ENCODE results near the gene ASB4. TPM values are rescaled to one million over a fixed set of nuclear protein-coding genes. Genes with fewer than 3 reads are reported as not detected.

ASB4 gene
- total RNA-seq, 1 experiment from 2014 or later = not detected

GRCh38 chr7:95526128-95526738 is 40.5 kb downstream of the ASB4 start:
- Histone ChIP-seq H2AFZ (ENCODE audit: low read length) (no peak overlapping the region), H3K9me2 (replicated peaks; ENCODE audit: insufficient read depth, low read length) (no peaks in the 10 kb centered on the region), H3K4me3 (ENCODE audit: low read length) (no peak overlapping the region), H4K20me1 (ENCODE audit: insufficient read depth, low read depth, low read length) (no peaks in the 10 kb centered on the region), H3K79me2 (ENCODE audit: low read length) (no peaks in the 10 kb centered on the region), H3K9ac (ENCODE audit: low read length) (no peak overlapping the region), H3K9me3 (ENCODE audit: low read length) (no peaks in the 10 kb centered on the region), H3K27ac (ENCODE audit: low read length) (no peak overlapping the region), H3K27me3 (ENCODE audit: low read length) (no peaks in the 10 kb centered on the region), H3K4me2 (ENCODE audit: low read depth, low read length, poor library complexity, severe bottlenecking) (no peak overlapping the region), H3K4me1 (ENCODE audit: low read length) (no peaks in the 10 kb centered on the region), H3K36me3 (ENCODE audit: insufficient read depth, low read length) (no peaks in the 10 kb centered on the region)
- no peak for DNase-seq

DNA sequence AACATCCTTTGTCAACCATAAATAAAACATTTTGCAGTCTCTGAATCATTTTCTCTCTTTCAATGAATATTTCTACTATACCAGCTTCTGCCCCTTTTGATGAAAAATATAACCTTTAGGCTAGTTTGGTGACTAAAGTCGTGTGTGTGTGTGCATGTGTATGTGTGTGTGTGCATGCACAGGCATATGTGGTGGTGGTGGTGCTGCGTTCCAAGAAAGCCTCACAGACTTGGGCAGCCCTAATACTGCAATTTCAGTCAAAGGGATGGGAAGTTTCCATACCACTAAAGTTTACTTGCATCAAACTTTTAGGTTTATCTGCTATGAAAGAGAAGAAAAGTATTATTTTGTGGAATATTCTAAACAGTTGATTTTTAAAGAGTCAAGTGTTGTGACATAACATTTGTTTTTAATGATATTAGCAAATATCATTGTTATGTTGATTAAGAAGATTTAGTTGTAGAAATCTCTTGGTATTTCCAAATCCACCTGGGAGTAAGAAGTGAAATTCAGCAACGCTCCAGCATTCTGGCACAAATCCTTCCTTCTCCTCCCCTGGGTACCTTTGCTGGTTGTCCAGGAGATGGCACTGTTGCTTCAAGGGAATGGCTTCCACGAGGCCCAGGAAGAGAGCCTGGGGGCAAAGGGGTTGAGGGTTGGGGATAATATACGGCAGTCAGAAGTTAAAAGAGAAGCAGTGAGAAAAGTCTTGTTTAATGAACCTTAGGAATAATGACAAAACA is 41.5 kb downstream of the ASB4 start:
- H3K36me3 ChIP-seq (ENCODE audit: insufficient read depth, low read length) = no peaks in the 10 kb centered on the region
- H3K27ac ChIP-seq (ENCODE audit: low read length) = no peak overlapping the region
- no peaks in the 10 kb centered on the region for H3K9me3 ChIP-seq (ENCODE audit: low read length)
- H3K4me3 ChIP-seq (ENCODE audit: low read length) = no peak overlapping the region
- H3K4me1 ChIP-seq (ENCODE audit: low read length) = no peaks in the 10 kb centered on the region
- no peaks in the 10 kb centered on the region for H4K20me1 ChIP-seq (ENCODE audit: insufficient read depth, low read depth, low read length)
- no peak overlapping the region for H3K4me2 ChIP-seq (ENCODE audit: low read depth, low read length, poor library complexity, severe bottlenecking)
- H3K27me3 ChIP-seq (ENCODE audit: low read length) = no peaks in the 10 kb centered on the region
- DNase-seq = peak; percentile 79
- H3K9ac ChIP-seq (ENCODE audit: low read length) = no peak overlapping the region
- no peak overlapping the region for H2AFZ ChIP-seq (ENCODE audit: low read length)
- no peaks in the 10 kb centered on the region for H3K79me2 ChIP-seq (ENCODE audit: low read length)
- no peaks in the 10 kb centered on the region for H3K9me2 ChIP-seq (replicated peaks; ENCODE audit: insufficient read depth, low read length)

- no peaks in the 10 kb centered on the region for H3K36me3 ChIP-seq (ENCODE audit: insufficient read depth, low read length)
Measured at GRCh38 chr7:95527776-95528250, 42.1 kb downstream of the ASB4 start.

GRCh38 chr7:95529701-95530100 is 44.0 kb downstream of the ASB4 start:
- H3K9ac ChIP-seq (ENCODE audit: low read length) = no peak overlapping the region
- no peaks in the 10 kb centered on the region for H3K9me3 ChIP-seq (ENCODE audit: low read length)
- no peak overlapping the region for H3K27ac ChIP-seq (ENCODE audit: low read length)
- H3K36me3 ChIP-seq (ENCODE audit: insufficient read depth, low read length) = no peaks in the 10 kb centered on the region
- no peaks in the 10 kb centered on the region for H3K79me2 ChIP-seq (ENCODE audit: low read length)
- H3K4me3 ChIP-seq (ENCODE audit: low read length) = no peak overlapping the region
- no peaks in the 10 kb centered on the region for H4K20me1 ChIP-seq (ENCODE audit: insufficient read depth, low read depth, low read length)
- H3K4me2 ChIP-seq (ENCODE audit: low read depth, low read length, poor library complexity, severe bottlenecking) = no peak overlapping the region
- no peak for DNase-seq
- H3K4me1 ChIP-seq (ENCODE audit: low read length) = no peaks in the 10 kb centered on the region
- H2AFZ ChIP-seq (ENCODE audit: low read length) = no peak overlapping the region
- no peaks in the 10 kb centered on the region for H3K27me3 ChIP-seq (ENCODE audit: low read length)
- no peaks in the 10 kb centered on the region for H3K9me2 ChIP-seq (replicated peaks; ENCODE audit: insufficient read depth, low read length)

More at GRCh38 chr7:95527776-95528250, 42.1 kb downstream of the ASB4 start:
- Histone ChIP-seq H3K4me1 (ENCODE audit: low read length) (no peaks in the 10 kb centered on the region), H3K79me2 (ENCODE audit: low read length) (no peaks in the 10 kb centered on the region), H3K27me3 (ENCODE audit: low read length) (no peaks in the 10 kb centered on the region), H3K27ac (ENCODE audit: low read length) (no peak overlapping the region), H3K9me3 (ENCODE audit: low read length) (no peaks in the 10 kb centered on the region), H3K9me2 (replicated peaks; ENCODE audit: insufficient read depth, low read length) (no peaks in the 10 kb centered on the region), H3K4me3 (ENCODE audit: low read length) (no peak overlapping the region), H3K9ac (ENCODE audit: low read length) (no peak overlapping the region), H2AFZ (ENCODE audit: low read length) (no peak overlapping the region), H4K20me1 (ENCODE audit: insufficient read depth, low read depth, low read length) (no peaks in the 10 kb centered on the region), H3K4me2 (ENCODE audit: low read depth, low read length, poor library complexity, severe bottlenecking) (no peak overlapping the region)
- DNase-seq = no peak

DNA sequence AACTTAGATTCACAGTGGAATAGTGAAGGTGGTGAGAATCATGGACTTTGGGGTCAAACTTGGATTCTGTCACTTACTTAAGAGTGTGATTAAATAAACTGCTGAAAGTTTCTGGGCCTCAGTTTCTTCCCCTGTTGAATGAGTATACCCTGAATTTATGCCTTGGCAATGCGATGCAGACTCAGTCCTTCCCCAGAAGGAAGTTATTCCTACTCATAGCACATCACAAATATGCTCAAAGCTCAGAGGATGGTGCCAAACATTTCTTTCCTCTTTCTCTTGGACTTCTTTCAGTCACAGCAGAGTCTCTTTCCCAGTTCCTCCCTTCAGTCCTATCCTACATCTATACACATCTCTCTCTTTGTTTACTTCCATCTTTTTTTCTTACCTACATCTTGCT is 45.1 kb downstream of the ASB4 start:
- H3K27ac ChIP-seq (ENCODE audit: low read length) = no peak overlapping the region
- no peaks in the 10 kb centered on the region for H3K9me2 ChIP-seq (replicated peaks; ENCODE audit: insufficient read depth, low read length)
- H3K9ac ChIP-seq (ENCODE audit: low read length) = no peak overlapping the region
- H2AFZ ChIP-seq (ENCODE audit: low read length) = no peak overlapping the region
- no peaks in the 10 kb centered on the region for H3K27me3 ChIP-seq (ENCODE audit: low read length)
- DNase-seq = no peak
- H3K4me2 ChIP-seq (ENCODE audit: low read depth, low read length, poor library complexity, severe bottlenecking) = no peak overlapping the region
- H3K9me3 ChIP-seq (ENCODE audit: low read length) = no peaks in the 10 kb centered on the region
- H3K79me2 ChIP-seq (ENCODE audit: low read length) = no peaks in the 10 kb centered on the region
- H3K4me1 ChIP-seq (ENCODE audit: low read length) = no peaks in the 10 kb centered on the region
- H3K4me3 ChIP-seq (ENCODE audit: low read length) = no peak overlapping the region
- no peaks in the 10 kb centered on the region for H4K20me1 ChIP-seq (ENCODE audit: insufficient read depth, low read depth, low read length)
- H3K36me3 ChIP-seq (ENCODE audit: insufficient read depth, low read length) = no peaks in the 10 kb centered on the region

GRCh38 chr7:95531605-95532219 is 46.0 kb downstream of the ASB4 start:
- Histone ChIP-seq H3K27me3 (ENCODE audit: low read length) (no peaks in the 10 kb centered on the region), H3K9ac (ENCODE audit: low read length) (no peak overlapping the region), H3K9me3 (ENCODE audit: low read length) (no peaks in the 10 kb centered on the region), H3K4me2 (ENCODE audit: low read depth, low read length, poor library complexity, severe bottlenecking) (no peak overlapping the region), H3K36me3 (ENCODE audit: insufficient read depth, low read length) (no peaks in the 10 kb centered on the region), H3K4me3 (ENCODE audit: low read length) (no peak overlapping the region), H3K27ac (ENCODE audit: low read length) (no peak overlapping the region), H4K20me1 (ENCODE audit: insufficient read depth, low read depth, low read length) (no peaks in the 10 kb centered on the region), H2AFZ (ENCODE audit: low read length) (no peak overlapping the region), H3K9me2 (replicated peaks; ENCODE audit: insufficient read depth, low read length) (no peaks in the 10 kb centered on the region), H3K79me2 (ENCODE audit: low read length) (no peaks in the 10 kb centered on the region), H3K4me1 (ENCODE audit: low read length) (no peaks in the 10 kb centered on the region)
- DNase-seq = no peak

DNA sequence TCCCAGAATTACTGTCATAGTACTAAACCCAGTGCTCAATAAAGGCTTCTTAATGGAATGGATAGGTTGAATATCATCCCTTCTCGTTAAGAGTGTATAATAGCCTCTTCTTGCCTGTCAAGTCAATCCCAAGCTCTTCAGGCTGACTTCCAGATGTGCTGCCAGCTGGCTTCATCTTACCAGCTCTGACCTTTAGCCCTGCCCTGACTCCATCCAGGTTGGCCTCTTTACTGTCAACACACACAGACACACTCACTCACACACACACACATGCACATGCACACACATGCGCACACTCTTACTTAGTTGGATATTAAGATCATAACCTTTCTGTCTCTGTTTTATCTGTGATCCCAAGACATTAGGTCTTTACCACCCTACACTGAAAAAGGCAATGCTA is 49.1 kb downstream of the ASB4 start:
- DNase-seq = no peak
- H3K9me3 ChIP-seq (ENCODE audit: low read length) = no peaks in the 10 kb centered on the region
- no peaks in the 10 kb centered on the region for H3K4me1 ChIP-seq (ENCODE audit: low read length)
- H3K79me2 ChIP-seq (ENCODE audit: low read length) = no peaks in the 10 kb centered on the region
- H3K27me3 ChIP-seq (ENCODE audit: low read length) = no peaks in the 10 kb centered on the region
- H3K9ac ChIP-seq (ENCODE audit: low read length) = no peak overlapping the region
- no peak overlapping the region for H3K4me3 ChIP-seq (ENCODE audit: low read length)
- no peak overlapping the region for H3K27ac ChIP-seq (ENCODE audit: low read length)
- no peak overlapping the region for H3K4me2 ChIP-seq (ENCODE audit: low read depth, low read length, poor library complexity, severe bottlenecking)
- H3K36me3 ChIP-seq (ENCODE audit: insufficient read depth, low read length) = no peaks in the 10 kb centered on the region
- H3K9me2 ChIP-seq (replicated peaks; ENCODE audit: insufficient read depth, low read length) = no peaks in the 10 kb centered on the region
- no peak overlapping the region for H2AFZ ChIP-seq (ENCODE audit: low read length)
- no peaks in the 10 kb centered on the region for H4K20me1 ChIP-seq (ENCODE audit: insufficient read depth, low read depth, low read length)

DNA sequence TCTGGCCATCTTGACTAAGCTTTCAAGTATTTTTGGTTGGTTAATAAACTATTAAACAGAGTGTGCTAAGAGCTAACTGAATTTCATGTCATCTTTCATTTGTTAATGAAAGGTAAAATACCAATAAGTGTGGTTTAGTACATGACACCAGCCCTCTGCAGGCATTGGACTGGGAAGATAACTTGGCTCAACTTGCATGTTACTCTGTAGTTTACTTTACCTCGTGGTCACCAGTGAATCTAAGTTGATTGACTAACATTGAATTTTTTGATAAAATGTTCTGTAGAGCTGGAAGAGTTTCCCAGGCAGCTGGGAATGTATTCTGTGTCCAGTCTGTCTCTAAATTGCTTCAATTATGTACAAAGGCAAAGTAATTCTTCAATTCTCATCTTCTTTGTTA is 49.9 kb downstream of the ASB4 start:
- no peak overlapping the region for H3K4me3 ChIP-seq (ENCODE audit: low read length)
- DNase-seq = no peak
- H3K79me2 ChIP-seq (ENCODE audit: low read length) = no peaks in the 10 kb centered on the region
- no peaks in the 10 kb centered on the region for H3K9me3 ChIP-seq (ENCODE audit: low read length)
- H4K20me1 ChIP-seq (ENCODE audit: insufficient read depth, low read depth, low read length) = no peaks in the 10 kb centered on the region
- H3K9ac ChIP-seq (ENCODE audit: low read length) = no peak overlapping the region
- H3K9me2 ChIP-seq (replicated peaks; ENCODE audit: insufficient read depth, low read length) = no peaks in the 10 kb centered on the region
- no peaks in the 10 kb centered on the region for H3K27me3 ChIP-seq (ENCODE audit: low read length)
- no peak overlapping the region for H2AFZ ChIP-seq (ENCODE audit: low read length)
- H3K4me2 ChIP-seq (ENCODE audit: low read depth, low read length, poor library complexity, severe bottlenecking) = no peak overlapping the region
- no peak overlapping the region for H3K27ac ChIP-seq (ENCODE audit: low read length)
- no peaks in the 10 kb centered on the region for H3K4me1 ChIP-seq (ENCODE audit: low read length)
- no peaks in the 10 kb centered on the region for H3K36me3 ChIP-seq (ENCODE audit: insufficient read depth, low read length)
